GM12892 (cell line): ENCODE data around the gene DAZAP1.

Source experiments
- POLR2A ChIP-seq: IDR thresholded peaks from 2 replicates; pipeline ENCODE4 v1.6.1; 2011; ENCODE audit warnings: low read depth, low read length, control low read depth
- POLR2AphosphoS5 ChIP-seq: IDR thresholded peaks from 2 replicates; pipeline ENCODE4 v1.6.1; 2011; ENCODE audit warnings: low read depth, low read length, control low read depth

DNA sequence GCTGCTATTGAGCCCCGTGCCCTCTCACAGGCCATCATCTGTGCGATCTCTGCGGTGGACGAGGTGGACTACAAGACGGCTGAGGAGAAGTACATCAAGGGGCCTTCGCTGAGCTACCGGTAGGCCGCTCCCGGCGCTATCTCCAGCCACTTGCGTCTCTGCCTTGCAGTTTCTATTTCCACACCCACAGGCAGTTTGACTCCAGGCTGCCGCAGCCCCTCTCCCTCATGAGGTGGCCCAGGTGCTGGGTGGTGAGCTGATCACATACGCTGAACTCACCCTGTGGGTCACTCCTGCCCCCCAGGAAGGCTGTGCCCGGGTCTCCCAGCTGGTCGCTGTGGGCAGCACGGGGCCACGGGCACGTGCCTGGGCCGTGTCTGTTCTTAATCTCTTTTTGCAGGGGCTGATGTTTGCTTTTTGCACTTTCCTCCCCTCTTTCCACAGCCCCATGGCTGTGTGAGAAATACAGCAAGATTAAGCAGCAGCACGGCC is 34.3 kb upstream of the DAZAP1 start:
- TF ChIP-seq POLR2AphosphoS5 (no peak), POLR2A (no peak)
